Fibroblast of villous mesenchyme (primary cell): Measurements from ENCODE around the gene C10orf67. TPM values are rescaled to one million over a fixed set of nuclear protein-coding genes. Genes with fewer than 3 reads are reported as not detected.

ENCODE experiments used
- DNase-seq: peaks from one replicate; pipeline ENCODE4 v3.0.0-alpha.2; 2010; ENCODE audit warnings: low read depth
- H3K4me3 ChIP-seq: 2 replicates; pipeline ENCODE4 v1.5.1; 2011; ENCODE audit warnings: low read depth, mild to moderate bottlenecking, low read length
- total RNA-seq: library from RNA; depleted of rRNA; stranded (reverse); fragments of >200 nt; gene quantifications from 2 replicates; pipeline ENCODE4 v1.2.3, GENCODE V29; 2012
- TF ChIP-seq, protein P1 (sequence below): IDR thresholded peaks from 2 replicates; pipeline ENCODE4 v1.5.1; 2012; ENCODE audit warnings: low read depth, mild to moderate bottlenecking, low read length; ENCODE audit not compliant: insufficient read depth

Gene C10orf67
- total RNA-seq, 1 donor: under 0.01 TPM

- no peak overlapping the region for H3K4me3 ChIP-seq
- TF ChIP-seq, protein P1, sequence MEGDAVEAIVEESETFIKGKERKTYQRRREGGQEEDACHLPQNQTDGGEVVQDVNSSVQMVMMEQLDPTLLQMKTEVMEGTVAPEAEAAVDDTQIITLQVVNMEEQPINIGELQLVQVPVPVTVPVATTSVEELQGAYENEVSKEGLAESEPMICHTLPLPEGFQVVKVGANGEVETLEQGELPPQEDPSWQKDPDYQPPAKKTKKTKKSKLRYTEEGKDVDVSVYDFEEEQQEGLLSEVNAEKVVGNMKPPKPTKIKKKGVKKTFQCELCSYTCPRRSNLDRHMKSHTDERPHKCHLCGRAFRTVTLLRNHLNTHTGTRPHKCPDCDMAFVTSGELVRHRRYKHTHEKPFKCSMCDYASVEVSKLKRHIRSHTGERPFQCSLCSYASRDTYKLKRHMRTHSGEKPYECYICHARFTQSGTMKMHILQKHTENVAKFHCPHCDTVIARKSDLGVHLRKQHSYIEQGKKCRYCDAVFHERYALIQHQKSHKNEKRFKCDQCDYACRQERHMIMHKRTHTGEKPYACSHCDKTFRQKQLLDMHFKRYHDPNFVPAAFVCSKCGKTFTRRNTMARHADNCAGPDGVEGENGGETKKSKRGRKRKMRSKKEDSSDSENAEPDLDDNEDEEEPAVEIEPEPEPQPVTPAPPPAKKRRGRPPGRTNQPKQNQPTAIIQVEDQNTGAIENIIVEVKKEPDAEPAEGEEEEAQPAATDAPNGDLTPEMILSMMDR: no peak
- DNase-seq: no peak
Observed at GRCh38 chr10:23193435-23194074, 151.0 kb downstream of the C10orf67 start.

DNA sequence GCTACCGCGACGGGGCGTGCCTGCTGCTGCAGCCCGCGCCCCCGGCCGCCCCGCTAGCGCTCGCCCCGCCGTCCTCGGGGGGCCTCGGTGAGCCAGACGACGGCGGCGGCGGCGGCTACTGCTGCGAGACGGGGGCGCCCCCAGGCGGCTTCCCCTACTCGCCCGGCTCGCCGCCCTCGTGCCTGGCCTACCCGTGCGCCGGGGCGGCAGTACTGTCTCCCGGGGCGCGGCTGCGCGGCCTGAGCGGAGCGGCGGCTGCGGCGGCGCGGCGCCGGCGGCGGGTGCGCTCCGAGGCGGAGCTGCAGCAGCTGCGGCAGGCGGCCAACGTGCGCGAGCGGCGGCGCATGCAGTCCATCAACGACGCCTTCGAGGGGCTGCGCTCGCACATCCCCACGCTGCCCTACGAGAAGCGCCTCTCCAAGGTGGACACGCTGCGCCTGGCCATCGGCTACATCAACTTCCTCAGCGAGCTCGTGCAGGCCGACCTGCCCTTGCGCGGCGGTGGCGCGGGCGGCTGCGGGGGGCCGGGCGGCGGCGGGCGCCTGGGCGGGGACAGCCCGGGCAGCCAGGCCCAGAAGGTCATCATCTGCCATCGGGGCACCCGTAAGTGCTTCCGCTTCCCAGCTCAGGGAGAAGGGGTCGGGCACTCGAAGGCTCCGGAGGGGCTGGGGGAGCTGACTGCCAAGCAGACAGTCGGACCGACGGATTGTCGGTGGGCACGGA, 151.7 kb downstream of the C10orf67 start:
- DNase-seq: no peak
- H3K4me3 ChIP-seq: no peak overlapping the region
- TF ChIP-seq, protein P1: no peak

DNA sequence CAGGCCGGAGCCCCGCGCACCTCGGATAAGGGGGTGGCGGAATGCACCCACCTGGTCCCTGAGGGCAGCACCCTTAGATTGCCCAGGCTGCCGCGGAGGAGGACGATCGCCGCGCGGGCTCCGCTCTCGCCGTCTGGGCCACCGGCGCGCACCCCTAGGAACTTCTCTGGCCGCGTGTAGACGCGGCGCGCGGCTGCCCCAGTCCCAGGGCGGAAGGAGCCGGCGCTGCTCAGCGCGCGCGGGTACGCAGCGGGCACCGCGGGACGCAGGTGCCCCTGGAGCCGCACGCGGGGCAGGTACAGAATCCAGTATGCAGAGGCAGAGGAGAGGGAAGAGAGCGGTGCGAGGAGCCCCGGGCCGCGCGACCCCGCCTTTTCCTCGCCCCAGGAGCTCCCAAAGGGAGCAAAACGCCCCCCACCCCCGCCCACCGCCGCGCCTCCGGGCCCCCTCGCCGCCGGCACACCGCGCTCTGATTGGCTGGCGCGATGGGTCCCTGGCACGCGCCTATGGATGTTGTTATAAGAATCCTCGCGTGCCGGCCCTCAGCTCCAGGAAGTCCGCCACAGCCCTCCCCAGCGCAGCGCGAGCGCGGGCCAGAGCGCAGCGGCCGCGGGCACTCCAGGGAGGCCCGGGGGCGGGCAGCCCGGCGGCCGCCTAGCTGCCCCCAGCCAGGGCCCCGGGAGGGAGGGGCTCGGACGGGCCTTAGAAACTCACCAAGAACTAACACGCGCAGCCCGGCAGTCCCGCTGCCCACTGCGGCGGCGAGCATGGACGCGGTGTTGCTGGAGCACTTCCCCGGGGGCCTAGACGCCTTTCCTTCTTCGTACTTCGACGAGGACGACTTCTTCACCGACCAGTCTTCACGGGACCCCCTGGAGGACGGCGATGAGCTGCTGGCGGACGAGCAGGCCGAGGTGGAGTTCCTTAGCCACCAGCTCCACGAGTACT, 152.6 kb downstream of the C10orf67 start, which contains the start of gene PTF1A:
Gene PTF1A (plus strand): TSS at position 549 of the 948 bp plus-strand sequence. CDS start 219 bp downstream, at position 768.
- H3K4me3 ChIP-seq: no peak within 1 kb of the TSS
- no peak for DNase-seq
- TF ChIP-seq, protein P1: no peak

GRCh38 chr10:23190872-23191763, 153.5 kb downstream of the C10orf67 start:
- no peak overlapping the region for H3K4me3 ChIP-seq
- TF ChIP-seq, protein P1: no peak
- DNase-seq: no peak

GRCh38 chr10:23189024-23189423, 155.6 kb downstream of the C10orf67 start:
- no peak overlapping the region for H3K4me3 ChIP-seq
- TF ChIP-seq, protein P1: no peak
- DNase-seq: no peak

DNA sequence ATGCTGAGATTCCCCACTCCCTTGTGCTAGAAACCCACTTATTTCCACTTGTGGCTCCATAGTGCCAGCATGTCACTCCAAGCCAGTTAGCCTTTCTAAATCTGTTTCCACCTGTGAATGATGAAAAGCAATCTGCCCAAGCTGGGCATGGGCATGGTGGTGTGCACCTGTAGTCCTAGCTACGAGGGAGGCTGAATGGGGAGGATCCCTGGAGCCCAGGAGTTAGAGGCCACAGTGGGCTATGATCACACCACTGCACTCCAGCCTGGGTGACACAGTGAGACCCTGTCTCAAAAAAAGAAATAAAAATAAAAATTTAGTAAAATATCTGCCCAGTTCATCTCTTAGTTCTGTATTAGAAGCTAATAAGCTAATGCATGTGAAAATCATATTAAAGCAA, 157.4 kb downstream of the C10orf67 start:
- TF ChIP-seq, protein P1: no peak
- DNase-seq: no peak
- no peak overlapping the region for H3K4me3 ChIP-seq
